Measurements from ENCODE around the gene AGO3. TPM values are rescaled to one million over a fixed set of nuclear protein-coding genes. Genes with fewer than 3 reads are reported as not detected.

AGO3 gene
- total and polyA plus RNA-seq, 2 of the 13 experiments (the other 11 are each of a cell fraction or from before 2014, with no cell fraction given) = 21.2 to 27.1 TPM

DNA sequence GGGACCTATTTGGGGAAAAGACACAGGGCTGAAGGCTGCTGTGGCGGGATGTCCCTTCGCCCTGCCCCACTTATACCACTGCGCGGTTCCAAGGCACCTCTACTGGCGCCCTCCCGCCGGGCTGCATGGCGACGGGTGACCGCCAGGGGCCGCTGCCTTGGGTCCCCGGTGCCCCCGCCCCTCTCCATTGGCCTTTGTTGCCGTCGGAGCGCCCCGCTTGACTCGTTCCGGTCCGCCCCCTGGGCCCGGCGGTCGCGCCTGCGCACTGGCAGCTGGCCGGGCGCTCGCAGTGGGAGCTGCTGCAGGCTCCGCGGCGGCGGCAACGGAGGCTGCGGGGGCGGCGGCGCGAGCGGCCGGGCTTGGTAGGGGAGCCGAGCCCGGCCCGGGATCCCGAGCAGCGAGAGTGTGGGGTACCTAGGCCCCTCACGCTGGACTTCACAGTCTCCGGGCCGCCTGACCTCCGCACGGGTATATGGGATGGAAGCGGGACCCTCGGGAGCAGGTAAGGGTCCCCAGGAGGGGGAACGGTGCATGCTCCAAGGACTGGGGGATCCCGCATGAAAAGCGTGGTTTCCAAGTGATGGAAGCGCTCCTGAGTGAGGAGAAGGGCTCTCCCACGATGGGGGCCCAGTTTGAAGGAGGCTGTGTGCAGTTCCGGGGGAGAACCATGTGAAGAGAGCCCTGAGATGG lies 47.8 kb upstream of the AGO3 start, which contains the start of gene AGO1 (continued):
- TF ChIP-seq ZNF44 (CRISPR knock-in tag; IDR thresholded peaks at IDR 0.05) = no peak
- TF ChIP-seq, protein P1, sequence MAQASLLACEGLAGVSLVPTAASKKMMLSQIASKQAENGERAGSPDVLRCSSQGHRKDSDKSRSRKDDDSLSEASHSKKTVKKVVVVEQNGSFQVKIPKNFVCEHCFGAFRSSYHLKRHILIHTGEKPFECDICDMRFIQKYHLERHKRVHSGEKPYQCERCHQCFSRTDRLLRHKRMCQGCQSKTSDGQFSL (CRISPR knock-in tag; IDR thresholded peaks at IDR 0.05) = no peak
- no peak for TF ChIP-seq ZNF674 (CRISPR knock-in tag; IDR thresholded peaks at IDR 0.05; ENCODE audit: low read depth)
- TF ChIP-seq, protein P2, sequence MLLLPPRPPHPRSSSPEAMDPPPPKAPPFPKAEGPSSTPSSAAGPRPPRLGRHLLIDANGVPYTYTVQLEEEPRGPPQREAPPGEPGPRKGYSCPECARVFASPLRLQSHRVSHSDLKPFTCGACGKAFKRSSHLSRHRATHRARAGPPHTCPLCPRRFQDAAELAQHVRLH (CRISPR knock-in tag; IDR thresholded peaks at IDR 0.05; ENCODE audit: borderline replicate concordance, low read depth) = peak; percentile 71; the same call in 1 of the 2 replicates
- no peak for TF ChIP-seq ZNF205 (CRISPR knock-in tag; IDR thresholded peaks at IDR 0.05)
- no peak for TF ChIP-seq RORA (CRISPR knock-in tag; IDR thresholded peaks at IDR 0.05)
- TF ChIP-seq, protein P3, sequence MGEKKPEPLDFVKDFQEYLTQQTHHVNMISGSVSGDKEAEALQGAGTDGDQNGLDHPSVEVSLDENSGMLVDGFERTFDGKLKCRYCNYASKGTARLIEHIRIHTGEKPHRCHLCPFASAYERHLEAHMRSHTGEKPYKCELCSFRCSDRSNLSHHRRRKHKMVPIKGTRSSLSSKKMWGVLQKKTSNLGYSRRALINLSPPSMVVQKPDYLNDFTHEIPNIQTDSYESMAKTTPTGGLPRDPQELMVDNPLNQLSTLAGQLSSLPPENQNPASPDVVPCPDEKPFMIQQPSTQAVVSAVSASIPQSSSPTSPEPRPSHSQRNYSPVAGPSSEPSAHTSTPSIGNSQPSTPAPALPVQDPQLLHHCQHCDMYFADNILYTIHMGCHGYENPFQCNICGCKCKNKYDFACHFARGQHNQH (CRISPR knock-in tag; IDR thresholded peaks at IDR 0.05) = 0 out of 2 replicates have a peak, but pooled peaks have one; percentile 13
- peak; percentile 70; the same call in 1 of the 2 replicates for TF ChIP-seq ZNF274 (CRISPR knock-in tag; IDR thresholded peaks at IDR 0.05)
- TF ChIP-seq, protein P4, sequence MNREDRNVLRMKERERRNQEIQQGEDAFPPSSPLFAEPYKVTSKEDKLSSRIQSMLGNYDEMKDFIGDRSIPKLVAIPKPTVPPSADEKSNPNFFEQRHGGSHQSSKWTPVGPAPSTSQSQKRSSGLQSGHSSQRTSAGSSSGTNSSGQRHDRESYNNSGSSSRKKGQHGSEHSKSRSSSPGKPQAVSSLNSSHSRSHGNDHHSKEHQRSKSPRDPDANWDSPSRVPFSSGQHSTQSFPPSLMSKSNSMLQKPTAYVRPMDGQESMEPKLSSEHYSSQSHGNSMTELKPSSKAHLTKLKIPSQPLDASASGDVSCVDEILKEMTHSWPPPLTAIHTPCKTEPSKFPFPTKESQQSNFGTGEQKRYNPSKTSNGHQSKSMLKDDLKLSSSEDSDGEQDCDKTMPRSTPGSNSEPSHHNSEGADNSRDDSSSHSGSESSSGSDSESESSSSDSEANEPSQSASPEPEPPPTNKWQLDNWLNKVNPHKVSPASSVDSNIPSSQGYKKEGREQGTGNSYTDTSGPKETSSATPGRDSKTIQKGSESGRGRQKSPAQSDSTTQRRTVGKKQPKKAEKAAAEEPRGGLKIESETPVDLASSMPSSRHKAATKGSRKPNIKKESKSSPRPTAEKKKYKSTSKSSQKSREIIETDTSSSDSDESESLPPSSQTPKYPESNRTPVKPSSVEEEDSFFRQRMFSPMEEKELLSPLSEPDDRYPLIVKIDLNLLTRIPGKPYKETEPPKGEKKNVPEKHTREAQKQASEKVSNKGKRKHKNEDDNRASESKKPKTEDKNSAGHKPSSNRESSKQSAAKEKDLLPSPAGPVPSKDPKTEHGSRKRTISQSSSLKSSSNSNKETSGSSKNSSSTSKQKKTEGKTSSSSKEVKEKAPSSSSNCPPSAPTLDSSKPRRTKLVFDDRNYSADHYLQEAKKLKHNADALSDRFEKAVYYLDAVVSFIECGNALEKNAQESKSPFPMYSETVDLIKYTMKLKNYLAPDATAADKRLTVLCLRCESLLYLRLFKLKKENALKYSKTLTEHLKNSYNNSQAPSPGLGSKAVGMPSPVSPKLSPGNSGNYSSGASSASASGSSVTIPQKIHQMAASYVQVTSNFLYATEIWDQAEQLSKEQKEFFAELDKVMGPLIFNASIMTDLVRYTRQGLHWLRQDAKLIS (CRISPR knock-in tag; IDR thresholded peaks at IDR 0.05) = no peak
- TF ChIP-seq ZNF614 (CRISPR knock-in tag; IDR thresholded peaks at IDR 0.05; ENCODE audit: borderline replicate concordance) = peak; percentile 1; the same call in 1 of the 2 replicates
- no peak for TF ChIP-seq NCOA1 (CRISPR knock-in tag; IDR thresholded peaks at IDR 0.05)
- TF ChIP-seq ZNF598 (CRISPR knock-in tag; IDR thresholded peaks at IDR 0.05; ENCODE audit: borderline replicate concordance) = no peak
- no peak for TF ChIP-seq ZMAT3 (CRISPR knock-in tag; conservative IDR thresholded peaks at IDR 0.05)
- peak; percentile 72 for TF ChIP-seq YY1 (IDR thresholded peaks at IDR 0.05; ENCODE audit: insufficient read depth, insufficient replicate concordance, low read depth, low read length)
- no peak for TF ChIP-seq PCBP2 (optimal IDR thresholded peaks at IDR 0.05; ENCODE audit: low read depth, low read length, poor library complexity, severe bottlenecking)
- no peak for TF ChIP-seq KAT2B (IDR thresholded peaks at IDR 0.05; ENCODE audit: borderline replicate concordance, low read depth, low read length)
- no peak for TF ChIP-seq ZNF451 (CRISPR knock-in tag; IDR thresholded peaks at IDR 0.05)
- TF ChIP-seq KDM1A (CRISPR knock-in tag; IDR thresholded peaks at IDR 0.05) = no peak
- TF ChIP-seq FOXM1 (CRISPR knock-in tag; IDR thresholded peaks at IDR 0.05) = no peak
- no peak for TF ChIP-seq SIX4 (CRISPR knock-in tag; IDR thresholded peaks at IDR 0.05)
- TF ChIP-seq ZNF34 (CRISPR knock-in tag; IDR thresholded peaks at IDR 0.05; ENCODE audit: borderline replicate concordance) = peak; percentile 29; the same call in 1 of the 2 replicates
- no peak for TF ChIP-seq ZFP82 (CRISPR knock-in tag; IDR thresholded peaks at IDR 0.05; ENCODE audit: borderline replicate concordance)
- TF ChIP-seq, protein P5, sequence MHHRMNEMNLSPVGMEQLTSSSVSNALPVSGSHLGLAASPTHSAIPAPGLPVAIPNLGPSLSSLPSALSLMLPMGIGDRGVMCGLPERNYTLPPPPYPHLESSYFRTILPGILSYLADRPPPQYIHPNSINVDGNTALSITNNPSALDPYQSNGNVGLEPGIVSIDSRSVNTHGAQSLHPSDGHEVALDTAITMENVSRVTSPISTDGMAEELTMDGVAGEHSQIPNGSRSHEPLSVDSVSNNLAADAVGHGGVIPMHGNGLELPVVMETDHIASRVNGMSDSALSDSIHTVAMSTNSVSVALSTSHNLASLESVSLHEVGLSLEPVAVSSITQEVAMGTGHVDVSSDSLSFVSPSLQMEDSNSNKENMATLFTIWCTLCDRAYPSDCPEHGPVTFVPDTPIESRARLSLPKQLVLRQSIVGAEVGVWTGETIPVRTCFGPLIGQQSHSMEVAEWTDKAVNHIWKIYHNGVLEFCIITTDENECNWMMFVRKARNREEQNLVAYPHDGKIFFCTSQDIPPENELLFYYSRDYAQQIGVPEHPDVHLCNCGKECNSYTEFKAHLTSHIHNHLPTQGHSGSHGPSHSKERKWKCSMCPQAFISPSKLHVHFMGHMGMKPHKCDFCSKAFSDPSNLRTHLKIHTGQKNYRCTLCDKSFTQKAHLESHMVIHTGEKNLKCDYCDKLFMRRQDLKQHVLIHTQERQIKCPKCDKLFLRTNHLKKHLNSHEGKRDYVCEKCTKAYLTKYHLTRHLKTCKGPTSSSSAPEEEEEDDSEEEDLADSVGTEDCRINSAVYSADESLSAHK (CRISPR knock-in tag; IDR thresholded peaks at IDR 0.05; ENCODE audit: borderline replicate concordance) = no peak
